ENCODE results near the gene C1orf141.

The C1orf141 gene

DNA sequence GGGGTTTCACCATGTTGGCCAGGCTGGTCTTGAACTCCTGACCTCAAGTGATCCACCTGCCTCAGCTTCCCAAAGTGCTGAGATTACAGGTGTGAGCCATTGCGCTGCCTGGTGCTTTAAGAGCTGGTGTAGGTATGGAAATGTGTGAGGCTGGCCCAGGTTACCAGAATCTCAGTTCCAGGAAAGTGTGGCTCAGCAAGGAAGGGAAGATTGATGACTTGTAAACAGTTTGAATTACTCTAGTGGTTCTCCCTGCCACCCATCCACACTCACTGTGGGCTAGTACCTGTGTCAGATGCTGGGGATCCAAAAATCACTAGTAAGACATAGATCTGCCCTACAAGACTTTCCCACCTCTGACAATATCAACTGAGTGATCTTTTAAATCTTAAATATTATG is 46.3 kb downstream of the C1orf141 start:
- TF ChIP-seq CTCF (IDR thresholded peaks at IDR 0.05) = no peak
- Histone ChIP-seq H3K79me2 (no peaks in the 10 kb centered on the region), H3K27me3 (ENCODE audit: control insufficient read depth, insufficient read depth, low read length) (no peaks in the 10 kb centered on the region), H3K4me1 (no peaks in the 10 kb centered on the region), H3K9me3 (ENCODE audit: control insufficient read depth, low read length) (no peaks in the 10 kb centered on the region), H3K4me3 (ENCODE audit: low read depth, low read length) (no peak overlapping the region), H2AFZ (no peak overlapping the region), H3K36me3 (ENCODE audit: control insufficient read depth, insufficient read depth, low read length) (no peaks in the 10 kb centered on the region), H3K9ac (no peak overlapping the region), H3K4me2 (ENCODE audit: low read length) (no peak overlapping the region), H3K27ac (no peak overlapping the region)

GRCh38 chr1:67085326-67085725 is 49.4 kb downstream of the C1orf141 start:
- no peak overlapping the region for H3K9ac ChIP-seq
- no peaks in the 10 kb centered on the region for H3K79me2 ChIP-seq
- no peak overlapping the region for H3K4me3 ChIP-seq (ENCODE audit: low read depth, low read length)

GRCh38 chr1:67084765-67085318 is 49.9 kb downstream of the C1orf141 start:
- no peaks in the 10 kb centered on the region for H3K9me3 ChIP-seq (ENCODE audit: control insufficient read depth, low read length)
- H3K9ac ChIP-seq = no peak overlapping the region
- no peak overlapping the region for H3K27ac ChIP-seq
- no peaks in the 10 kb centered on the region for H3K79me2 ChIP-seq
- H3K4me1 ChIP-seq = no peaks in the 10 kb centered on the region
- H3K4me3 ChIP-seq (ENCODE audit: low read depth, low read length) = no peak overlapping the region
- H3K27me3 ChIP-seq (ENCODE audit: control insufficient read depth, insufficient read depth, low read length) = no peaks in the 10 kb centered on the region
- no peak overlapping the region for H3K4me2 ChIP-seq (ENCODE audit: low read length)
- TF ChIP-seq CTCF (IDR thresholded peaks at IDR 0.05) = no peak
- no peaks in the 10 kb centered on the region for H3K36me3 ChIP-seq (ENCODE audit: control insufficient read depth, insufficient read depth, low read length)
- no peak overlapping the region for H2AFZ ChIP-seq

More at GRCh38 chr1:67085326-67085725, 49.4 kb downstream of the C1orf141 start:
- Histone ChIP-seq H3K27me3 (ENCODE audit: control insufficient read depth, insufficient read depth, low read length) (no peaks in the 10 kb centered on the region), H3K4me1 (no peaks in the 10 kb centered on the region), H3K36me3 (ENCODE audit: control insufficient read depth, insufficient read depth, low read length) (no peaks in the 10 kb centered on the region), H2AFZ (no peak overlapping the region), H3K9me3 (ENCODE audit: control insufficient read depth, low read length) (no peaks in the 10 kb centered on the region), H3K27ac (no peak overlapping the region), H3K4me2 (ENCODE audit: low read length) (no peak overlapping the region)
- TF ChIP-seq CTCF (IDR thresholded peaks at IDR 0.05) = no peak

GRCh38 chr1:67078291-67078690 is 56.5 kb downstream of the C1orf141 start:
- no peak for TF ChIP-seq CTCF (IDR thresholded peaks at IDR 0.05)
- H3K27ac ChIP-seq = no peak overlapping the region
- H3K4me3 ChIP-seq (ENCODE audit: low read depth, low read length) = no peak overlapping the region
- no peaks in the 10 kb centered on the region for H3K27me3 ChIP-seq (ENCODE audit: control insufficient read depth, insufficient read depth, low read length)
- no peak overlapping the region for H2AFZ ChIP-seq
- H3K9ac ChIP-seq = no peak overlapping the region
- H3K79me2 ChIP-seq = no peaks in the 10 kb centered on the region
- H3K9me3 ChIP-seq (ENCODE audit: control insufficient read depth, low read length) = no peaks in the 10 kb centered on the region
- no peaks in the 10 kb centered on the region for H3K4me1 ChIP-seq
- no peaks in the 10 kb centered on the region for H3K36me3 ChIP-seq (ENCODE audit: control insufficient read depth, insufficient read depth, low read length)
- H3K4me2 ChIP-seq (ENCODE audit: low read length) = no peak overlapping the region

GRCh38 chr1:67077593-67077992 is 57.2 kb downstream of the C1orf141 start:
- Histone ChIP-seq H3K9me3 (ENCODE audit: control insufficient read depth, low read length) (no peaks in the 10 kb centered on the region), H3K4me2 (ENCODE audit: low read length) (no peak overlapping the region), H3K9ac (no peak overlapping the region), H3K27ac (no peak overlapping the region), H3K4me3 (ENCODE audit: low read depth, low read length) (no peak overlapping the region), H3K36me3 (ENCODE audit: control insufficient read depth, insufficient read depth, low read length) (no peaks in the 10 kb centered on the region), H2AFZ (no peak overlapping the region), H3K4me1 (no peaks in the 10 kb centered on the region), H3K79me2 (no peaks in the 10 kb centered on the region), H3K27me3 (ENCODE audit: control insufficient read depth, insufficient read depth, low read length) (no peaks in the 10 kb centered on the region)
- TF ChIP-seq CTCF (IDR thresholded peaks at IDR 0.05) = no peak
